Measurements from ENCODE around the gene SEMA5A. TPM values are rescaled to one million over a fixed set of nuclear protein-coding genes. Genes with fewer than 3 reads are reported as not detected.

The SEMA5A gene
- total RNA-seq, 4 donors from 2014 or later = 2.4 to 129 (median 10.0) TPM

GRCh38 chr5:9382522-9382921 lies 163.4 kb downstream of the SEMA5A start:
- H3K27me3 ChIP-seq = no peaks in the 10 kb centered on the region
- intact Hi-C loops (cut with DNase I; ENCODE audit: low total_unique reads) = no loop called here
- H3K27ac ChIP-seq = no peak overlapping the region
- DNase-seq = no peak
- no peaks in the 10 kb centered on the region for H3K36me3 ChIP-seq
- no peaks in the 10 kb centered on the region for H3K9me3 ChIP-seq
- TF ChIP-seq CTCF (IDR thresholded peaks at IDR 0.05) (no peak), POLR2A (IDR thresholded peaks at IDR 0.05) (no peak)
- H3K4me1 ChIP-seq = no peaks in the 10 kb centered on the region
- H3K4me3 ChIP-seq = no peak overlapping the region

- Histone ChIP-seq H3K27me3 (no peaks in the 10 kb centered on the region), H3K27ac (no peak overlapping the region), H3K36me3 (no peaks in the 10 kb centered on the region), H3K4me3 (no peak overlapping the region), H3K4me1 (no peaks in the 10 kb centered on the region), H3K9me3 (no peaks in the 10 kb centered on the region)
- TF ChIP-seq POLR2A (IDR thresholded peaks at IDR 0.05) (no peak), CTCF (IDR thresholded peaks at IDR 0.05) (no peak)
- DNase-seq = no peak
- intact Hi-C loops (cut with DNase I; ENCODE audit: low total_unique reads) = no loop called here
Observed at GRCh38 chr5:9381464-9381863, 164.4 kb downstream of the SEMA5A start.

- no peaks in the 10 kb centered on the region for H3K27me3 ChIP-seq
- TF ChIP-seq POLR2A (IDR thresholded peaks at IDR 0.05) = no peak
- TF ChIP-seq CTCF (IDR thresholded peaks at IDR 0.05) = no peak
- intact Hi-C loops (cut with DNase I; ENCODE audit: low total_unique reads) = no loop called here
- no peaks in the 10 kb centered on the region for H3K9me3 ChIP-seq
- no peak for DNase-seq
- H3K27ac ChIP-seq = no peak overlapping the region
- H3K4me3 ChIP-seq = no peak overlapping the region
- no peaks in the 10 kb centered on the region for H3K36me3 ChIP-seq
- H3K4me1 ChIP-seq = no peaks in the 10 kb centered on the region
Observed at GRCh38 chr5:9380109-9380508, 165.8 kb downstream of the SEMA5A start.

- intact Hi-C loops (cut with DNase I; ENCODE audit: low total_unique reads) = no loop called here
- TF ChIP-seq POLR2A (IDR thresholded peaks at IDR 0.05) = no peak
- TF ChIP-seq CTCF (IDR thresholded peaks at IDR 0.05) = no peak
- Histone ChIP-seq H3K4me1 (no peaks in the 10 kb centered on the region), H3K4me3 (no peak overlapping the region), H3K36me3 (no peaks in the 10 kb centered on the region), H3K9me3 (no peaks in the 10 kb centered on the region), H3K27ac (no peak overlapping the region), H3K27me3 (no peaks in the 10 kb centered on the region)
- no peak for DNase-seq
Observed at GRCh38 chr5:9376363-9377117, 169.3 kb downstream of the SEMA5A start.

GRCh38 chr5:9375756-9376155 lies 170.1 kb downstream of the SEMA5A start:
- no peak overlapping the region for H3K4me3 ChIP-seq
- intact Hi-C loops (cut with DNase I; ENCODE audit: low total_unique reads) = no loop called here
- no peaks in the 10 kb centered on the region for H3K4me1 ChIP-seq

More at GRCh38 chr5:9375756-9376155, 170.1 kb downstream of the SEMA5A start:
- Histone ChIP-seq H3K9me3 (no peaks in the 10 kb centered on the region), H3K27ac (no peak overlapping the region), H3K27me3 (no peaks in the 10 kb centered on the region), H3K36me3 (no peaks in the 10 kb centered on the region)
- TF ChIP-seq CTCF (IDR thresholded peaks at IDR 0.05) = no peak
- no peak for DNase-seq

All from uterus (tissue), 4 donors.